Non-pigmented ciliary epithelial cell (primary cell): ENCODE measurements around the gene ILF3.
A peak's percentile ranks its signal among the peaks of the same experiment; 100 is the strongest.
"Not testable (repeated sequence)": the region's sequence is repeated elsewhere in the genome, so short reads cannot be mapped to it uniquely, and the experiment has no call there.

Experiments
- DNase-seq: peaks from one replicate; pipeline ENCODE4 v3.0.0-alpha.2; 2010; ENCODE audit warnings: low read depth

Gene ILF3

GRCh38 chr19:10675214-10675613, 21.1 kb downstream of the ILF3 start:
- DNase-seq, result not testable (repeated sequence)

- no peak for DNase-seq
Observed at GRCh38 chr19:10677751-10678150, 23.6 kb downstream of the ILF3 start.

GRCh38 chr19:10678813-10679212, 24.7 kb downstream of the ILF3 start:
- DNase-seq, result no peak

GRCh38 chr19:10679743-10680142, 25.6 kb downstream of the ILF3 start:
- DNase-seq, result no peak

GRCh38 chr19:10680545-10681135, 26.5 kb downstream of the ILF3 start:
- DNase-seq, result no peak

GRCh38 chr19:10681658-10682057, 27.5 kb downstream of the ILF3 start:
- DNase-seq, result no peak

- no peak for DNase-seq
Observed at GRCh38 chr19:10682397-10683063, 28.4 kb downstream of the ILF3 start.

- DNase-seq, result no peak
Observed at GRCh38 chr19:10683064-10683426, 28.9 kb downstream of the ILF3 start.

- no peak for DNase-seq
Observed at GRCh38 chr19:10683582-10683981, 29.4 kb downstream of the ILF3 start.

GRCh38 chr19:10685210-10685609, 31.1 kb downstream of the ILF3 start:
- DNase-seq, result no peak

- no peak for DNase-seq
Observed at GRCh38 chr19:10686193-10686592, 32.0 kb downstream of the ILF3 start.

GRCh38 chr19:10686661-10687517, 32.7 kb downstream of the ILF3 start:
- no peak for DNase-seq

- DNase-seq, result no peak
Observed at GRCh38 chr19:10687518-10688288, 33.6 kb downstream of the ILF3 start.

GRCh38 chr19:10688545-10689280, 34.6 kb downstream of the ILF3 start:
- no peak for DNase-seq

GRCh38 chr19:10690341-10690781, 36.2 kb downstream of the ILF3 start:
- peak; percentile 19 for DNase-seq

GRCh38 chr19:10691178-10691881, 37.2 kb downstream of the ILF3 start:
- DNase-seq, result no peak

GRCh38 chr19:10691883-10692282, 37.7 kb downstream of the ILF3 start:
- no peak for DNase-seq

- no peak for DNase-seq
Observed at GRCh38 chr19:10692673-10693264, 38.6 kb downstream of the ILF3 start.

GRCh38 chr19:10694706-10695307, 40.7 kb downstream of the ILF3 start:
- no peak for DNase-seq
